ENCODE results near the gene SLF2. TPM values are rescaled to one million over a fixed set of nuclear protein-coding genes. Genes with fewer than 3 reads are reported as not detected.
A peak's percentile ranks its signal among the peaks of the same experiment; 100 is the strongest.

SLF2 gene
- total RNA-seq, 1 donor, result 39.1 TPM

- no peak for DNase-seq (ENCODE audit: insufficient read length, low spot score, missing footprints)
- no peaks in the 10 kb centered on the region for H3K79me2 ChIP-seq (ENCODE audit: insufficient read depth, low read length)
- peaks cover 6% of the 10 kb centered on the region for H3K4me1 ChIP-seq (ENCODE audit: insufficient read depth, low read length)
- no peak overlapping the region for H3K27ac ChIP-seq (ENCODE audit: low read depth, low read length)
- no peak overlapping the region for H3K4me2 ChIP-seq (ENCODE audit: insufficient read depth, low read length)
- H3K36me3 ChIP-seq (ENCODE audit: insufficient read depth, low read length), result peaks cover 38% of the 10 kb centered on the region
- no peak overlapping the region for H2AFZ ChIP-seq (ENCODE audit: low read length)
- H4K20me1 ChIP-seq (ENCODE audit: insufficient read depth, low read length), result no peaks in the 10 kb centered on the region
- no peak for TF ChIP-seq CTCF (IDR thresholded peaks at IDR 0.05; ENCODE audit: extremely low read depth, low read depth, low read length)
- peaks cover 3% of the 10 kb centered on the region for H3K27me3 ChIP-seq (ENCODE audit: insufficient read depth, low read length)
- no peak overlapping the region for H3K4me3 ChIP-seq (ENCODE audit: insufficient read depth, low read length)
- no peaks in the 10 kb centered on the region for H3K9me3 ChIP-seq (ENCODE audit: low read depth, low read length)
Observed at GRCh38 chr10:100965820-100966219, 53.1 kb downstream of the SLF2 start.

GRCh38 chr10:100966887-100967286 lies 54.1 kb downstream of the SLF2 start:
- no peak overlapping the region for H3K4me2 ChIP-seq (ENCODE audit: insufficient read depth, low read length)
- peaks cover 32% of the 10 kb centered on the region for H3K36me3 ChIP-seq (ENCODE audit: insufficient read depth, low read length)
- no peak for DNase-seq (ENCODE audit: insufficient read length, low spot score, missing footprints)
- H3K27me3 ChIP-seq (ENCODE audit: insufficient read depth, low read length), result peaks cover 3% of the 10 kb centered on the region
- no peak overlapping the region for H2AFZ ChIP-seq (ENCODE audit: low read length)
- peaks cover 6% of the 10 kb centered on the region for H3K4me1 ChIP-seq (ENCODE audit: insufficient read depth, low read length)
- H4K20me1 ChIP-seq (ENCODE audit: insufficient read depth, low read length), result no peaks in the 10 kb centered on the region
- no peak overlapping the region for H3K4me3 ChIP-seq (ENCODE audit: insufficient read depth, low read length)
- no peaks in the 10 kb centered on the region for H3K9me3 ChIP-seq (ENCODE audit: low read depth, low read length)
- no peak overlapping the region for H3K27ac ChIP-seq (ENCODE audit: low read depth, low read length)
- H3K79me2 ChIP-seq (ENCODE audit: insufficient read depth, low read length), result no peaks in the 10 kb centered on the region
- TF ChIP-seq CTCF (IDR thresholded peaks at IDR 0.05; ENCODE audit: extremely low read depth, low read depth, low read length), result no peak

- no peak for TF ChIP-seq CTCF (IDR thresholded peaks at IDR 0.05; ENCODE audit: extremely low read depth, low read depth, low read length)
- Histone ChIP-seq H3K27ac (ENCODE audit: low read depth, low read length) (no peak overlapping the region), H3K4me3 (ENCODE audit: insufficient read depth, low read length) (no peak overlapping the region), H3K9me3 (ENCODE audit: low read depth, low read length) (no peaks in the 10 kb centered on the region), H3K79me2 (ENCODE audit: insufficient read depth, low read length) (no peaks in the 10 kb centered on the region), H3K36me3 (ENCODE audit: insufficient read depth, low read length) (peaks cover 28% of the 10 kb centered on the region), H2AFZ (ENCODE audit: low read length) (no peak overlapping the region), H3K27me3 (ENCODE audit: insufficient read depth, low read length) (peaks cover 3% of the 10 kb centered on the region), H3K4me1 (ENCODE audit: insufficient read depth, low read length) (peaks cover 6% of the 10 kb centered on the region), H3K4me2 (ENCODE audit: insufficient read depth, low read length) (no peak overlapping the region), H4K20me1 (ENCODE audit: insufficient read depth, low read length) (no peaks in the 10 kb centered on the region)
- no peak for DNase-seq (ENCODE audit: insufficient read length, low spot score, missing footprints)
Observed at GRCh38 chr10:100967332-100967731, 54.6 kb downstream of the SLF2 start.

GRCh38 chr10:100968062-100968736 lies 55.4 kb downstream of the SLF2 start:
- TF ChIP-seq CTCF (IDR thresholded peaks at IDR 0.05; ENCODE audit: extremely low read depth, low read depth, low read length), result no peak
- H3K27ac ChIP-seq (ENCODE audit: low read depth, low read length), result no peak overlapping the region
- peaks cover 3% of the 10 kb centered on the region for H3K27me3 ChIP-seq (ENCODE audit: insufficient read depth, low read length)
- DNase-seq (ENCODE audit: insufficient read length, low spot score, missing footprints), result no peak
- peaks cover 6% of the 10 kb centered on the region for H3K4me1 ChIP-seq (ENCODE audit: insufficient read depth, low read length)
- no peaks in the 10 kb centered on the region for H3K9me3 ChIP-seq (ENCODE audit: low read depth, low read length)
- H3K36me3 ChIP-seq (ENCODE audit: insufficient read depth, low read length), result peaks cover 19% of the 10 kb centered on the region
- no peak overlapping the region for H2AFZ ChIP-seq (ENCODE audit: low read length)
- H3K4me2 ChIP-seq (ENCODE audit: insufficient read depth, low read length), result peak overlapping the region; percentile 93
- no peaks in the 10 kb centered on the region for H3K79me2 ChIP-seq (ENCODE audit: insufficient read depth, low read length)
- no peak overlapping the region for H3K4me3 ChIP-seq (ENCODE audit: insufficient read depth, low read length)
- no peaks in the 10 kb centered on the region for H4K20me1 ChIP-seq (ENCODE audit: insufficient read depth, low read length)

All from osteoblast (primary cell).